DND-41 (cell line): Measurements from ENCODE around the gene ZNF592.

Experiments
- EZH2 ChIP-seq: IDR thresholded peaks from 3 replicates; pipeline ENCODE4 v1.6.1; 2012; ENCODE audit warnings: borderline replicate concordance, low read depth, mild to moderate bottlenecking, moderate library complexity, low read length, inconsistent platforms; ENCODE audit not compliant: severe bottlenecking
- TF ChIP-seq, protein P1 (sequence below): IDR thresholded peaks from 2 replicates; pipeline ENCODE4 v1.5.1; 2012; ENCODE audit warnings: borderline replicate concordance, low read length, moderate library complexity, mild to moderate bottlenecking; ENCODE audit not compliant: poor library complexity, severe bottlenecking; ENCODE audit errors: extremely low read depth

- TF ChIP-seq, protein P1, sequence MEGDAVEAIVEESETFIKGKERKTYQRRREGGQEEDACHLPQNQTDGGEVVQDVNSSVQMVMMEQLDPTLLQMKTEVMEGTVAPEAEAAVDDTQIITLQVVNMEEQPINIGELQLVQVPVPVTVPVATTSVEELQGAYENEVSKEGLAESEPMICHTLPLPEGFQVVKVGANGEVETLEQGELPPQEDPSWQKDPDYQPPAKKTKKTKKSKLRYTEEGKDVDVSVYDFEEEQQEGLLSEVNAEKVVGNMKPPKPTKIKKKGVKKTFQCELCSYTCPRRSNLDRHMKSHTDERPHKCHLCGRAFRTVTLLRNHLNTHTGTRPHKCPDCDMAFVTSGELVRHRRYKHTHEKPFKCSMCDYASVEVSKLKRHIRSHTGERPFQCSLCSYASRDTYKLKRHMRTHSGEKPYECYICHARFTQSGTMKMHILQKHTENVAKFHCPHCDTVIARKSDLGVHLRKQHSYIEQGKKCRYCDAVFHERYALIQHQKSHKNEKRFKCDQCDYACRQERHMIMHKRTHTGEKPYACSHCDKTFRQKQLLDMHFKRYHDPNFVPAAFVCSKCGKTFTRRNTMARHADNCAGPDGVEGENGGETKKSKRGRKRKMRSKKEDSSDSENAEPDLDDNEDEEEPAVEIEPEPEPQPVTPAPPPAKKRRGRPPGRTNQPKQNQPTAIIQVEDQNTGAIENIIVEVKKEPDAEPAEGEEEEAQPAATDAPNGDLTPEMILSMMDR, result no peak
- TF ChIP-seq EZH2, result no peak
These were observed 16.6 kb downstream of the ZNF592 start for GRCh38 chr15:84764989-84765388.
